Skeletal muscle satellite cell (primary cell): Measurements from ENCODE around the gene MEOX2.

ENCODE experiments used
- H3K27me3 ChIP-seq: 2 replicates; pipeline ENCODE4 v1.7.0; 2013; ENCODE audit warnings: low read length; ENCODE audit not compliant: control insufficient read depth, insufficient read depth
- H3K36me3 ChIP-seq: 2 replicates; pipeline ENCODE4 v1.7.0; 2013; ENCODE audit warnings: mild to moderate bottlenecking, control low read depth, low read length; ENCODE audit not compliant: insufficient read depth
- H3K4me1 ChIP-seq: 2 replicates; pipeline ENCODE4 v1.7.0; 2013; ENCODE audit warnings: low read length; ENCODE audit not compliant: control insufficient read depth, insufficient read depth
- H3K4me2 ChIP-seq: 2 replicates; pipeline ENCODE4 v1.7.0; 2013; ENCODE audit warnings: mild to moderate bottlenecking, low read length
- H3K4me3 ChIP-seq: 2 replicates; pipeline ENCODE4 v1.7.0; 2013; ENCODE audit warnings: low read length
- H3K9ac ChIP-seq: 2 replicates; pipeline ENCODE4 v1.7.0; 2013; ENCODE audit warnings: mild to moderate bottlenecking, low read depth, low read length, moderate library complexity
- H3K9me3 ChIP-seq: replicated peaks from 2 replicates; pipeline ENCODE4 v1.7.0; 2013; ENCODE audit warnings: mild to moderate bottlenecking, control low read depth, low read length

The MEOX2 gene

DNA sequence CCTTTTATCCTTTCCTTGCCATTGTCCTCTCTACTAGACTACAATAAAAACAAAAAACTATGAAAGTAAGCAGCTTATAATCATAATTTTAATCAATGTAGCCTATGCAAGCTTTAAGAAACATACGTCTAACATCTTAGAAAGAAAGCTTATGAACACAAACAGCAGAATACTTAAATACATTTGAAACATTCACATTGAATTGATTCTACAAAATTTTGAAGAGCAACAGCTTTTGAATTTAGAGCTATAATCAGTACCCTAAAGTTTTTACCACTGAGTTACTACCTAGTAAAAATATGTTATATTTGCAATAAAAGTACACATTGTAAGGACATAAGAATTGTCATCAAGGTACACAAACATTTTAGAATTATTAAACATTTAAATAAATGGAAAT lies 7.2 kb downstream of the MEOX2 start:
- H3K4me3 ChIP-seq = no peak overlapping the region
- no peak overlapping the region for H3K9ac ChIP-seq
- no peaks in the 10 kb centered on the region for H3K9me3 ChIP-seq
- H3K36me3 ChIP-seq = no peaks in the 10 kb centered on the region
- H3K27me3 ChIP-seq = no peaks in the 10 kb centered on the region
- no peaks in the 10 kb centered on the region for H3K4me1 ChIP-seq
- no peak overlapping the region for H3K4me2 ChIP-seq

- no peak overlapping the region for H3K4me3 ChIP-seq
- no peaks in the 10 kb centered on the region for H3K27me3 ChIP-seq
- no peaks in the 10 kb centered on the region for H3K36me3 ChIP-seq
- no peak overlapping the region for H3K4me2 ChIP-seq
- H3K4me1 ChIP-seq = no peaks in the 10 kb centered on the region
- no peak overlapping the region for H3K9ac ChIP-seq
- no peaks in the 10 kb centered on the region for H3K9me3 ChIP-seq
These were observed 7.8 kb downstream of the MEOX2 start for GRCh38 chr7:15678653-15679052.

DNA sequence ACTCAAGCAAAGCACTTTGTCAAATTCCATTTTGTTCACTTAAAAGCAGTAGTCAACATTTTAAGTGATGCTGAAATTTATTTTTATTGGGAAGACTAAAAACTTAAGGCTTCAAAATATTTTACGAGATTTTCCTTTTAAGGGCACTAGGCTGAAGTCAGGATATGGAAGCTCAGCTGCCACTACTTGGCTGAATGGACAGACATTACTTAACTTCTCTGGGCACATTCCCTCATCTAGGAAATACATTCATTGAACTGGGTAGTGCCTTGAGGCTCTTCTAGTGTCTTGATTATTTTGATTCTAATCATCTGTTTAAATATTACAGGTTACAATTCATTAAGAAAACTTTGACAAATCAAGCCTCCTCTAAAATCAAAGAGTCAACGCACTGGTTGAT lies 11.1 kb downstream of the MEOX2 start:
- no peak overlapping the region for H3K4me2 ChIP-seq
- H3K4me1 ChIP-seq = no peaks in the 10 kb centered on the region
- H3K9ac ChIP-seq = no peak overlapping the region
- H3K4me3 ChIP-seq = no peak overlapping the region
- H3K27me3 ChIP-seq = no peaks in the 10 kb centered on the region
- H3K36me3 ChIP-seq = no peaks in the 10 kb centered on the region
- no peaks in the 10 kb centered on the region for H3K9me3 ChIP-seq

DNA sequence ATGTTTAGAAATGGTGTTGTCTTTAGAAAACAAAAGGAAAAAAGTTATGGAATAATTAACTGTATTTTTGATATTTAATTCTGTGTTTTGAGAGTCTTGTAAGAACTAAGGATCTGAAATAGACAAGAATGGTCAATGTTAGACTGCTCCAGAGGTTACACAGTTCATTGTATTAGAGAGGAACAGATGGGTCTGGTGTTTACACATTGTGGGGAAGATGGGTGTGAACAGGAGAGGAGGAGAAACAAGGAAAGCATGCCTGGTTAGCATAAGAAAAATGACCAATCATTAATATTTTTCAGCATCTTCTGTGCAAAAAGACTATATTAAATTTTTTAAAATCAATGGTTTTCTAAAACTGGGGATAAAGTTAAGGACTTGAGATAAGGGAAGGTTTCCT lies 11.9 kb downstream of the MEOX2 start:
- Histone ChIP-seq H3K4me2 (no peak overlapping the region), H3K9me3 (no peaks in the 10 kb centered on the region), H3K9ac (no peak overlapping the region), H3K4me1 (no peaks in the 10 kb centered on the region), H3K36me3 (no peaks in the 10 kb centered on the region), H3K4me3 (no peak overlapping the region), H3K27me3 (no peaks in the 10 kb centered on the region)

DNA sequence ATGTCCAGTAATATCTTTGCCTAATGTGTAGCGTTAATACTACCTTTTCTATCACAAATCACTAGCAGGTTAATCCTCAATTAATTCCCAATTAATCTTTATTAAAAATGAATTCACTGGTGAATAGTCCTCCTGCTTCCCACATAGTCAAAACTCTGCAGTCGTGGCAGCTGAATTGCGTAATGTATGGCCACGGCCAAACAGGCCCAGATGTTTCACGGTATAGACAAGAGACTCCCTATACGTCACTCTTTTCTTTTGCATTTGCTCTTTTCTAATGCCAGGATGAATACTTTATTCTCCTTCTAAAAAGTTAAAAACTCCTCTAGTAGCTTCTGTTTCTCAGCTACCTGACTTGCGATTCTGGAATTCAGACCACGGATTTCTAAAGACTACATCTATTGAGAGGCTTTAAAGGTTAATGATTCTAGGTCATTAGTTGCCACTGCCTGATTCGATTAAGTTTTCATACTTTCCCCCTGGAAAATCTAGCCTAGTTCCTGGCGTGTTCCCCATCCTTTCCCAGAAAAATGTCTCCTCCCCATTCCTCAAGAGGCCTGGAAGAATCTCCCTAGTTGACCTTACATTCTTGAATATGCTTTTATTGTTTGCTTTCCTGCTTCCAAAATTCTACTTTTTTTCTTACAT lies 16.9 kb downstream of the MEOX2 start:
- Histone ChIP-seq H3K9me3 (no peaks in the 10 kb centered on the region), H3K36me3 (no peaks in the 10 kb centered on the region), H3K9ac (no peak overlapping the region), H3K27me3 (no peaks in the 10 kb centered on the region), H3K4me2 (no peak overlapping the region), H3K4me1 (no peaks in the 10 kb centered on the region), H3K4me3 (no peak overlapping the region)

GRCh38 chr7:15667991-15668390 lies 18.5 kb downstream of the MEOX2 start:
- H3K9me3 ChIP-seq = no peaks in the 10 kb centered on the region
- no peak overlapping the region for H3K4me3 ChIP-seq
- no peaks in the 10 kb centered on the region for H3K27me3 ChIP-seq
- no peaks in the 10 kb centered on the region for H3K36me3 ChIP-seq
- no peak overlapping the region for H3K4me2 ChIP-seq
- H3K9ac ChIP-seq = no peak overlapping the region
- H3K4me1 ChIP-seq = no peaks in the 10 kb centered on the region

DNA sequence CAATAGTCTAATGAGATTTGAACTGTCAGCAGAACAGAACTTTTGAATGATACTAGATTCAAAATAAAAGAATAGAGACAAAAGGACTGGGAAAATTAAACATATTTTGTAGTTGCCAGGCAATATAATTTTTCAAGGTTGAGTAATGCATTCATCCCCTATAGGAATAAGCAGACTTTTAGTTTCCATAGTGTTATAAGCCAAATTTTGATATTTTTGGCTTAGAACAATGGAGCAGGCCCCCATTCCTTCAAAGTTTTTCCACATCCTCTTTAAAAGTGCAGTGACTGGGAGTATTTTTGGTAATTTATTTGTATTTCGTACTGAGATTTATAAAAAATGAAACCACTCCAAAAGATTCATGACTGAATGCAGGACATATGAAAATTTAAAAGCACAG lies 24.0 kb downstream of the MEOX2 start:
- Histone ChIP-seq H3K4me3 (no peak overlapping the region), H3K9me3 (no peaks in the 10 kb centered on the region), H3K9ac (no peak overlapping the region), H3K36me3 (no peaks in the 10 kb centered on the region), H3K27me3 (no peaks in the 10 kb centered on the region), H3K4me2 (no peak overlapping the region), H3K4me1 (no peaks in the 10 kb centered on the region)

DNA sequence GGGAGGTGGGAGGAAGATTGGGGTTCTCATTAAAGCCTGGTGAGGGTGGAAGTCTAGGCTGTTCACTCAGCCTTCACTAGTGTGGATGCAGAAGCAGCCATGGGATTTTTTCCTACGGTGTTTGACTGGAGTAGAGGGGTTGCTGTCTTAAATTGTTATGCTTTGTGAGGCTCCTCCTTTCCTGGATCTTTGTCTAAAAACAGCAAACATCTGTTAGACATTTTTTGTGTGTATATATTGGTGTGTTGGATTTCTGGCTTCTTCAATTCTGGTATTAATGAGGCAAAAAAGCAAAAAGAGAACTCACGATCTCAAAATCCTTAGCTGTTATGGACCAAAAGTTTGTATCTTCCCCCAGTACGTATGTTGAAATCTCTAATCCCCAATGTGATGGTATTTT lies 28.2 kb downstream of the MEOX2 start:
- no peak overlapping the region for H3K4me2 ChIP-seq
- no peaks in the 10 kb centered on the region for H3K27me3 ChIP-seq
- no peaks in the 10 kb centered on the region for H3K9me3 ChIP-seq
- no peaks in the 10 kb centered on the region for H3K4me1 ChIP-seq
- H3K36me3 ChIP-seq = no peaks in the 10 kb centered on the region
- no peak overlapping the region for H3K4me3 ChIP-seq
- no peak overlapping the region for H3K9ac ChIP-seq

- Histone ChIP-seq H3K27me3 (no peaks in the 10 kb centered on the region), H3K4me1 (peaks cover 2% of the 10 kb centered on the region), H3K36me3 (no peaks in the 10 kb centered on the region), H3K9ac (no peak overlapping the region), H3K4me3 (no peak overlapping the region), H3K9me3 (no peaks in the 10 kb centered on the region), H3K4me2 (no peak overlapping the region)
These were observed 33.6 kb downstream of the MEOX2 start for GRCh38 chr7:15652776-15653290.

GRCh38 chr7:15651693-15652092 lies 34.8 kb downstream of the MEOX2 start:
- Histone ChIP-seq H3K4me1 (peaks cover 2% of the 10 kb centered on the region), H3K27me3 (no peaks in the 10 kb centered on the region), H3K4me2 (no peak overlapping the region), H3K9ac (no peak overlapping the region), H3K9me3 (no peaks in the 10 kb centered on the region), H3K4me3 (no peak overlapping the region), H3K36me3 (no peaks in the 10 kb centered on the region)

DNA sequence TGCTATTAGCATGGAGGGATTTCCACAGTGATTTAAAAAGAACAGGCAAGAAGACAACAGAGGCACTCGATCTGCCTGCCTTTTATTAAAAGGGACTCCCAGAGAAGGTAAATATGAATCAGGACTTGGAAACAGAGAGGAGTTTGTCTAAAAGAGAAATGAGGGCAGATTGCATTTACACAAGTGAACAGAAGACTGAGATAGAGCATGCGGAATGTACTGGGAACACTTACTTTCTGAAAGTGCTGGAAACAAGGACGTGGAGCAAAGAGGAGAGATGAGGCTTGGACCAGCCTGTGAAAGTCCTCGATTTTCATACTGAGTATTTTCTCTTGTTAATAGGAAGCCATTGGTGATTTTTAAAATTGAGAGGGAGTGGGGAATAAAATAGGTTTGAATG lies 35.7 kb downstream of the MEOX2 start:
- Histone ChIP-seq H3K36me3 (no peaks in the 10 kb centered on the region), H3K4me1 (peaks cover 2% of the 10 kb centered on the region), H3K27me3 (no peaks in the 10 kb centered on the region), H3K4me2 (no peak overlapping the region), H3K4me3 (no peak overlapping the region), H3K9me3 (no peaks in the 10 kb centered on the region), H3K9ac (no peak overlapping the region)

GRCh38 chr7:15648461-15648961 lies 38.0 kb downstream of the MEOX2 start:
- no peak overlapping the region for H3K9ac ChIP-seq
- no peaks in the 10 kb centered on the region for H3K36me3 ChIP-seq
- H3K4me3 ChIP-seq = no peak overlapping the region
- no peak overlapping the region for H3K4me2 ChIP-seq
- no peaks in the 10 kb centered on the region for H3K9me3 ChIP-seq
- H3K27me3 ChIP-seq = no peaks in the 10 kb centered on the region
- H3K4me1 ChIP-seq = peaks cover 2% of the 10 kb centered on the region
